SK-N-SH treated with all-trans-retinoic acid at 6 μM for 48 hours (cell line): ENCODE data around the gene TTC33.

ENCODE experiments used
- ATAC-seq: fragments of 200-7000 bp; cut with Tn5 transposase; 3 replicates; pipeline ENCODE4 v1.9.1; 2020; ENCODE audit warnings: mild to moderate bottlenecking, moderate library complexity
- ARNTL ChIP-seq: fragments of 450-650 bp; formaldehyde crosslinking; IDR thresholded peaks from 2 replicates; pipeline ENCODE4 v1.5.0; 2020; ENCODE audit warnings: low read depth, mild to moderate bottlenecking, moderate library complexity, borderline replicate concordance
- BACH2 ChIP-seq: fragments of 250-450 bp; sonication (Bioruptor Pico); IDR thresholded peaks from 2 replicates; pipeline ENCODE4 v1.9.0; 2021; ENCODE audit warnings: mild to moderate bottlenecking, borderline replicate concordance
- CREB5 ChIP-seq: fragments of 250-450 bp; sonication (Bioruptor Pico); IDR thresholded peaks from 2 replicates; pipeline ENCODE4 v1.5.1; 2020; ENCODE audit warnings: low read depth, mild to moderate bottlenecking, moderate library complexity
- CSDC2 ChIP-seq: fragments of 250-450 bp; sonication (Bioruptor Pico); IDR thresholded peaks from 2 replicates; pipeline ENCODE4 v1.5.0; 2020; ENCODE audit warnings: mild to moderate bottlenecking, moderate library complexity
- CSRNP3 ChIP-seq: fragments of 250-450 bp; sonication (Bioruptor Pico); IDR thresholded peaks from 2 replicates; pipeline ENCODE4 v1.5.1; 2021; ENCODE audit warnings: mild to moderate bottlenecking, moderate library complexity
- ESRRG ChIP-seq: fragments of 250-450 bp; sonication (Bioruptor Pico); IDR thresholded peaks from 2 replicates; pipeline ENCODE4 v1.6.1; 2021; ENCODE audit warnings: mild to moderate bottlenecking
- GLIS3 ChIP-seq: fragments of 250-450 bp; sonication (Bioruptor Pico); IDR thresholded peaks from 2 replicates; pipeline ENCODE4 v1.5.0; 2020; ENCODE audit warnings: mild to moderate bottlenecking, moderate library complexity
- ISL1 ChIP-seq: fragments of 250-450 bp; sonication (Bioruptor Pico); IDR thresholded peaks from 2 replicates; pipeline ENCODE4 v2.1.2; 2022; ENCODE audit warnings: mild to moderate bottlenecking, moderate library complexity
- PATZ1 ChIP-seq: fragments of 250-450 bp; sonication (Bioruptor Pico); IDR thresholded peaks from 2 replicates; pipeline ENCODE4 v1.8.0; 2020; ENCODE audit warnings: mild to moderate bottlenecking, moderate library complexity, borderline replicate concordance
- PPARA ChIP-seq: fragments of 250-450 bp; sonication (Bioruptor Pico); IDR thresholded peaks from 2 replicates; pipeline ENCODE4 v1.5.0; 2020; ENCODE audit warnings: mild to moderate bottlenecking, borderline replicate concordance
- RARB ChIP-seq: fragments of 250-450 bp; sonication (Bioruptor Pico); IDR thresholded peaks from 2 replicates; pipeline ENCODE4 v1.8.0; 2021; ENCODE audit warnings: mild to moderate bottlenecking, moderate library complexity
- SNAI2 ChIP-seq: fragments of 250-450 bp; sonication (Bioruptor Pico); IDR thresholded peaks from 2 replicates; pipeline ENCODE4 v1.5.0; 2020; ENCODE audit warnings: mild to moderate bottlenecking, moderate library complexity
- TCF4 ChIP-seq: fragments of 250-450 bp; sonication (Bioruptor Pico); IDR thresholded peaks from 2 replicates; pipeline ENCODE4 v1.8.0; 2021; ENCODE audit warnings: mild to moderate bottlenecking, moderate library complexity, borderline replicate concordance
- TSHZ2 ChIP-seq: fragments of 250-450 bp; sonication (Bioruptor Pico); IDR thresholded peaks from 2 replicates; pipeline ENCODE4 v1.5.0; 2020; ENCODE audit warnings: mild to moderate bottlenecking, moderate library complexity
- ZC3H10 ChIP-seq: fragments of 250-450 bp; sonication (Bioruptor Pico); IDR thresholded peaks from 2 replicates; pipeline ENCODE4 v1.5.1; 2021; ENCODE audit warnings: mild to moderate bottlenecking, moderate library complexity
- ZFP3 ChIP-seq: fragments of 250-450 bp; sonication (Bioruptor Pico); IDR thresholded peaks from 2 replicates; pipeline ENCODE4 v1.5.0; 2020; ENCODE audit warnings: mild to moderate bottlenecking, moderate library complexity
- ZFP30 ChIP-seq: fragments of 450-650 bp; formaldehyde crosslinking; IDR thresholded peaks from 2 replicates; pipeline ENCODE4 v1.5.0; 2022; ENCODE audit warnings: mild to moderate bottlenecking, moderate library complexity
- ZNF565 ChIP-seq: fragments of 450-650 bp; formaldehyde crosslinking; conservative IDR thresholded peaks from 2 replicates; pipeline ENCODE4 v1.5.0; 2020; ENCODE audit warnings: low read depth, mild to moderate bottlenecking, moderate library complexity
- ZNF70 ChIP-seq: fragments of 450-650 bp; formaldehyde crosslinking; IDR thresholded peaks from 2 replicates; pipeline ENCODE4 v1.5.0; 2020; ENCODE audit warnings: mild to moderate bottlenecking, moderate library complexity
- ZNF8 ChIP-seq: fragments of 450-650 bp; formaldehyde crosslinking; IDR thresholded peaks from 2 replicates; pipeline ENCODE4 v1.5.0; 2020; ENCODE audit warnings: mild to moderate bottlenecking, moderate library complexity
- TF ChIP-seq, protein P1 (sequence below): fragments of 250-450 bp; sonication (Bioruptor Pico); IDR thresholded peaks from 2 replicates; pipeline ENCODE4 v1.8.0; 2021; ENCODE audit warnings: low read depth, mild to moderate bottlenecking, moderate library complexity, borderline replicate concordance

TTC33 gene

DNA sequence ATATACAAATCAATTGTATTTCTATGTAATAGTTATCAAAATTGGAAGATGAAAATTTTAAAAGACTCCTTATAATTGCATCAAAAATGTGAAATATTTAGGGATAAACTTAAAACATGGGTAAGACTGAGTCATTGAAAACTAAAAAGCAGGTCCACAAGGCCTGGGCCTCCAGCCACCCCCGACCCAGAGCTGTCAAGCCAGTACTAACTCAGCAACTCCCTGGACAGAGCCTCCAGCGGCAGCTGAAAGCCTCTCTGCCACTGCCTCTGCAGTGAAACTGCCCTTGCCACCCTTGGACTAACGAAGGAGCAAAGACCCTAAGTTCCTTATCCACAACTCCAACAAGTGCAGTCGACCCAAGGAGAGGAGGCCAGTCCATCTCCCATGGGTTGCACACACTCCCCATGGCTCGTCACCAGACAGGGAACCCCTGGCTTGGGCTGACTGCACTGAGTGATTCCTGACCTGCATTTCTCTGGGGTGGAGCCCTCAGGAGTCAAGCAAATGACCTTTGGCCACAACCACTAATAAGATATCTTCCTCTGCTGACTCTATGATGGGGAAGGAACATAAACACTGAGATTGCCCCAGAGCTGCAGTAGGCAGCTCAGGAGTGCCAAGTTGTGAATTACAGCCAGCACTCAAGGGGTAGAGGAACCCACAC is 55.5 kb downstream of the TTC33 start:
- no peak for ATAC-seq
- TF ChIP-seq ZC3H10 (CRISPR knock-in tag) = no peak
- no peak for TF ChIP-seq PPARA (CRISPR knock-in tag)
- no peak for TF ChIP-seq ZNF8 (CRISPR knock-in tag)
- no peak for TF ChIP-seq CSRNP3
- no peak for TF ChIP-seq BACH2 (CRISPR knock-in tag)
- no peak for TF ChIP-seq ESRRG
- TF ChIP-seq, protein P1, sequence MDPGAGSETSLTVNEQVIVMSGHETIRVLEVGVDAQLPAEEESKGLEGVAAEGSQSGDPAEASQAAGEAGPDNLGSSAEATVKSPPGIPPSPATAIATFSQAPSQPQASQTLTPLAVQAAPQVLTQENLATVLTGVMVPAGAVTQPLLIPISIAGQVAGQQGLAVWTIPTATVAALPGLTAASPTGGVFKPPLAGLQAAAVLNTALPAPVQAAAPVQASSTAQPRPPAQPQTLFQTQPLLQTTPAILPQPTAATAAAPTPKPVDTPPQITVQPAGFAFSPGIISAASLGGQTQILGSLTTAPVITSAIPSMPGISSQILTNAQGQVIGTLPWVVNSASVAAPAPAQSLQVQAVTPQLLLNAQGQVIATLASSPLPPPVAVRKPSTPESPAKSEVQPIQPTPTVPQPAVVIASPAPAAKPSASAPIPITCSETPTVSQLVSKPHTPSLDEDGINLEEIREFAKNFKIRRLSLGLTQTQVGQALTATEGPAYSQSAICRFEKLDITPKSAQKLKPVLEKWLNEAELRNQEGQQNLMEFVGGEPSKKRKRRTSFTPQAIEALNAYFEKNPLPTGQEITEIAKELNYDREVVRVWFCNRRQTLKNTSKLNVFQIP = no peak
- TF ChIP-seq PATZ1 = no peak
- TF ChIP-seq SNAI2 (CRISPR knock-in tag) = no peak
- TF ChIP-seq ZNF565 (CRISPR knock-in tag) = no peak
- TF ChIP-seq GLIS3 = no peak
- TF ChIP-seq TCF4 (CRISPR knock-in tag) = no peak

GRCh38 chr5:40694433-40694832 is 61.3 kb downstream of the TTC33 start:
- ATAC-seq = no peak
- TF ChIP-seq CREB5 (CRISPR knock-in tag) (no peak), ZFP3 (CRISPR knock-in tag) (no peak), ARNTL (no peak), ZFP30 (no peak), CSDC2 (CRISPR knock-in tag) (no peak), ISL1 (no peak), PATZ1 (no peak), GLIS3 (no peak), CSRNP3 (no peak)
- TF ChIP-seq, all 23 proteins: peak for 0

DNA sequence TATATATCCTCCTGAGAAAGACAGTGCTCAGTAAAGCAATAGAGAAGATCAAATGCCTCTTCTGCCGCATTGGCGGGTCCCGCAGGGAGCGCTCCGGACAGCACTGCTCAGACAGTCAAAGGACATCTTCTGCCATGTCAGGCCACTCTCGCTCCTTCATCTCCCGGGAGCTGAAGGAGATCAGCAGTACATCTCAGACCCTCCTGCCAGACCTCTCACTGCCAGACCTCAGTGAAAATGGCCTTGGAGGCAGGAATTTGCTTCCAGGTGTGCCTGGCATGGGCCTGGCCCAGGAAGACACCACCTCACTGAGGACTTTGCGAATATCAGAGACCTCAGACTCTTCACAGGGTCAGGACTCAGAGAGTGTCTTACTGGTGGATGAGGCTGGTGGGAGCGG is 63.9 kb downstream of the TTC33 start:
- no peak for ATAC-seq
- TF ChIP-seq ZNF565 (CRISPR knock-in tag) (no peak), BACH2 (CRISPR knock-in tag) (no peak), SNAI2 (CRISPR knock-in tag) (no peak), GLIS3 (no peak), ESRRG (no peak), ZFP30 (no peak), TCF4 (CRISPR knock-in tag) (no peak), RARB (CRISPR knock-in tag) (no peak), TSHZ2 (CRISPR knock-in tag) (no peak), ZNF8 (CRISPR knock-in tag) (no peak), ISL1 (no peak), ARNTL (no peak), ZNF70 (no peak), PPARA (CRISPR knock-in tag) (no peak), PATZ1 (no peak), CSDC2 (CRISPR knock-in tag) (no peak)
